ENCODE measurements around the gene MRPL55.

Gene MRPL55

DNA sequence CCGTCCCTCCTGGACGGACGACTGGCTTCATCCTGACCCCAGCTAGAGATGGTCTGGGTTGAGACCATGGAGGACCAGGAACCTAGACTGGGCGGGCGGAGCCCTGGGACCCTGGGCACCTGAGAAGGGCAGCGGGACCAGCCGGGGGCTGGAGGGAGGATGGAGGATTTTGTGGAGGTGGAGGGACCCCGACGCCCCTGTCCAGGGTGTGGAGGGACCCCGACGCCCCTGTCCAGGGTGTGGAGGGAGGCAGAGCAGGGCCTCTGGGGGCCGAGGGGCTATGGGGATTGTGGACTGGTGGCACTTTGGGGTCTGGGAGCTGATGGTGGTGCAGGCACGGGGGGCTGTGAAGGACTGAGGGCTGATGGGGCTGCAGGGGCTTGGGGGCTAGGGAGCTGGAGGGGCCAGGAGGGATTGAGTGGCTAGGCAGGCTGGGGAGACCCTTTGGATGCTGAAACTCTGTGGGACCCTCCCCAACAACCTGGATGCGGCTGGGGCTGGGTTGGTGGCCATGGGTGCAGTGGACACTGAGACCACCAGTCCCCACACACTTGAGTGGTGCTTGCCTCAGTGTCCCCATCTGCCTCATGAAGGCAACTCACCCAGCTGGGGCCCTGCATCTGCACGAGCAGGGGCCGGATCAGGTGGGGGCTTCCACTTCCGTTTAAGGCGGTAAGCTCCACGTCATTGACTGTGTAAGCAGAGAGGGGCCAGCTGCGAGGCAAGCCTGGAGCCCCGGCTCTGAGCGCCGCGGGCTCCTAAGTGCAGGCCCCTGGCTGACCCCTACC, 48.0 kb upstream of the MRPL55 start:
- H3K4me3 ChIP-seq (replicated peaks; ENCODE audit: insufficient read depth, low read length): no peak overlapping the region
- no peak overlapping the region for H3K27ac ChIP-seq (replicated peaks)
- no peaks in the 10 kb centered on the region for H3K27me3 ChIP-seq (ENCODE audit: insufficient read depth, poor library complexity, severe bottlenecking)
- TF ChIP-seq, protein P1, sequence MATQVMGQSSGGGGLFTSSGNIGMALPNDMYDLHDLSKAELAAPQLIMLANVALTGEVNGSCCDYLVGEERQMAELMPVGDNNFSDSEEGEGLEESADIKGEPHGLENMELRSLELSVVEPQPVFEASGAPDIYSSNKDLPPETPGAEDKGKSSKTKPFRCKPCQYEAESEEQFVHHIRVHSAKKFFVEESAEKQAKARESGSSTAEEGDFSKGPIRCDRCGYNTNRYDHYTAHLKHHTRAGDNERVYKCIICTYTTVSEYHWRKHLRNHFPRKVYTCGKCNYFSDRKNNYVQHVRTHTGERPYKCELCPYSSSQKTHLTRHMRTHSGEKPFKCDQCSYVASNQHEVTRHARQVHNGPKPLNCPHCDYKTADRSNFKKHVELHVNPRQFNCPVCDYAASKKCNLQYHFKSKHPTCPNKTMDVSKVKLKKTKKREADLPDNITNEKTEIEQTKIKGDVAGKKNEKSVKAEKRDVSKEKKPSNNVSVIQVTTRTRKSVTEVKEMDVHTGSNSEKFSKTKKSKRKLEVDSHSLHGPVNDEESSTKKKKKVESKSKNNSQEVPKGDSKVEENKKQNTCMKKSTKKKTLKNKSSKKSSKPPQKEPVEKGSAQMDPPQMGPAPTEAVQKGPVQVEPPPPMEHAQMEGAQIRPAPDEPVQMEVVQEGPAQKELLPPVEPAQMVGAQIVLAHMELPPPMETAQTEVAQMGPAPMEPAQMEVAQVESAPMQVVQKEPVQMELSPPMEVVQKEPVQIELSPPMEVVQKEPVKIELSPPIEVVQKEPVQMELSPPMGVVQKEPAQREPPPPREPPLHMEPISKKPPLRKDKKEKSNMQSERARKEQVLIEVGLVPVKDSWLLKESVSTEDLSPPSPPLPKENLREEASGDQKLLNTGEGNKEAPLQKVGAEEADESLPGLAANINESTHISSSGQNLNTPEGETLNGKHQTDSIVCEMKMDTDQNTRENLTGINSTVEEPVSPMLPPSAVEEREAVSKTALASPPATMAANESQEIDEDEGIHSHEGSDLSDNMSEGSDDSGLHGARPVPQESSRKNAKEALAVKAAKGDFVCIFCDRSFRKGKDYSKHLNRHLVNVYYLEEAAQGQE (IDR thresholded peaks at IDR 0.05; ENCODE audit: insufficient replicate concordance, low read depth): no peak
- TF ChIP-seq POLR2AphosphoS5 (IDR thresholded peaks at IDR 0.05; ENCODE audit: low read depth): no peak
- no peak for TF ChIP-seq SPI1 (IDR thresholded peaks at IDR 0.05; ENCODE audit: borderline replicate concordance, low read depth)
- TF ChIP-seq, protein P2, sequence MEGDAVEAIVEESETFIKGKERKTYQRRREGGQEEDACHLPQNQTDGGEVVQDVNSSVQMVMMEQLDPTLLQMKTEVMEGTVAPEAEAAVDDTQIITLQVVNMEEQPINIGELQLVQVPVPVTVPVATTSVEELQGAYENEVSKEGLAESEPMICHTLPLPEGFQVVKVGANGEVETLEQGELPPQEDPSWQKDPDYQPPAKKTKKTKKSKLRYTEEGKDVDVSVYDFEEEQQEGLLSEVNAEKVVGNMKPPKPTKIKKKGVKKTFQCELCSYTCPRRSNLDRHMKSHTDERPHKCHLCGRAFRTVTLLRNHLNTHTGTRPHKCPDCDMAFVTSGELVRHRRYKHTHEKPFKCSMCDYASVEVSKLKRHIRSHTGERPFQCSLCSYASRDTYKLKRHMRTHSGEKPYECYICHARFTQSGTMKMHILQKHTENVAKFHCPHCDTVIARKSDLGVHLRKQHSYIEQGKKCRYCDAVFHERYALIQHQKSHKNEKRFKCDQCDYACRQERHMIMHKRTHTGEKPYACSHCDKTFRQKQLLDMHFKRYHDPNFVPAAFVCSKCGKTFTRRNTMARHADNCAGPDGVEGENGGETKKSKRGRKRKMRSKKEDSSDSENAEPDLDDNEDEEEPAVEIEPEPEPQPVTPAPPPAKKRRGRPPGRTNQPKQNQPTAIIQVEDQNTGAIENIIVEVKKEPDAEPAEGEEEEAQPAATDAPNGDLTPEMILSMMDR (IDR thresholded peaks at IDR 0.05; ENCODE audit: insufficient read depth, low read length): no peak
- TF ChIP-seq GABPA (IDR thresholded peaks at IDR 0.05; ENCODE audit: low read depth): no peak
- no peak for DNase-seq (ENCODE audit: low read depth in 1 of 2, low spot score in 1 of 2)

DNA sequence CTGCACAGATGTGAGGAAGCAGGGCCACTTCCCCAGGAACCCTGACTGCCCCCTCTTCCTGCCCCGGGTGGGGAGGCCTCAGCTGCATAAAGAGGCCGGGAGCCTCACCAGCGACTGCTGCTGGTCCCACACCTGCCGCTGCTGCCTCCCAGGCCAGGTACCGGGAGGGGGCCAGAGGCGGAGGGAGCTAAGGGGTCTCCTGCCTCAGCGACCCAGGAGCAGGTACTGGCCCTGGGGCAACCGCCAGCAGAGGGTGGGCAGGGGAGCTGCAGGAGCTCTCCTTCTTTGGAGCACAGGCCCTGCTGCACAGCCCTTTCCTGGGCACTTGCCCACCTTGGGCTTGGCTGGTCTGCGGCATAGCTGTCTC, 47.4 kb upstream of the MRPL55 start:
- no peak for DNase-seq (ENCODE audit: low read depth in 1 of 2, low spot score in 1 of 2)
- no peak overlapping the region for H3K27ac ChIP-seq (replicated peaks)

DNA sequence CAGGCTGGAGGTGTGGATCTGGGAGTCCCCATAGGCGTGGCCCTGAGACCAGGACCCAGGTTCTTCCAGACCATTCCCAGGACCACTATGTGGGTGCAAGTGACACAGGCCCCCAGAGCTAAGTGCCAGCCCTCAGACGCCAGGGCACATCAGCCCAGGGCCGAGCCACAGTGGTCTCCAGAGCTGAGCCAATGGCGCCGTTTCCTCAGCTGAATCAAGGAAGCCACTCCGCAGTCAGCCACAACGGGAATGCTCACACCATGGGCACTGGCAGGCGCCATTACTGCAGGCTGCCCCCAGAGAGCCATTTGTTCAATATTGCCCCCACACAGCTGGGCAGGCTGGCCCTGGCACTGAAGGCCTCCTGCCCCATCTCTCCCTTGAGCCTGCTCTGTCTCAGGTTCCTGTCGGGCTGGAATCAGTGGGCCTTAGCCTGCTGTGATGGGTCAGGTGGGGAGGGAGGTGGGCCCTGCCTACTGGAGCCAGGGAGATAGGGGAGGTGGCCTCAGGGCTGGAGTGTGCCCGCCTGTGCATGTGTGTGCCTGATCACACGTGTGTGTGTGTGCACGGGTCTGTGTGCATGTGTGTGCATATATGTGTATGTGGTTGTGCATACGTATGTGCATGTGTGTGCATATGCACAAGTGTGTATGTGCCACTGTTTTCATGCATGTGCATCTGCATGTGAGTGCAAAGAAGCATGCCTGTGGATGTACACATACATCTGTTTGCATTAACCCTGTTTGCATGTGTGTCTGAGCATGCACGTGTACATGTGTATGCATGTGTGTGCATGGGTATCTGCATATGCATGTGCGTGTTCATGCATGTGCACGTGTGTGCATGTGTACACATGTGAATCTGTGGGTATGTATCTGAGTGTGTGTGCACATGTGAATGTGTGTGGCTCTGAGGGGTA, 46.8 kb upstream of the MRPL55 start:
- no peak for DNase-seq (ENCODE audit: low read depth in 1 of 2, low spot score in 1 of 2)
- TF ChIP-seq, protein P1 (IDR thresholded peaks at IDR 0.05; ENCODE audit: insufficient replicate concordance, low read depth): no peak
- TF ChIP-seq, protein P2 (IDR thresholded peaks at IDR 0.05; ENCODE audit: insufficient read depth, low read length): no peak
- TF ChIP-seq POLR2AphosphoS5 (IDR thresholded peaks at IDR 0.05; ENCODE audit: low read depth): no peak
- TF ChIP-seq SPI1 (IDR thresholded peaks at IDR 0.05; ENCODE audit: borderline replicate concordance, low read depth): no peak
- no peak for TF ChIP-seq GABPA (IDR thresholded peaks at IDR 0.05; ENCODE audit: low read depth)
- Histone ChIP-seq H3K27ac (replicated peaks) (no peak overlapping the region), H3K27me3 (ENCODE audit: insufficient read depth, poor library complexity, severe bottlenecking) (no peaks in the 10 kb centered on the region), H3K4me3 (replicated peaks; ENCODE audit: insufficient read depth, low read length) (no peak overlapping the region)

More for the DNA sequence above, 47.4 kb upstream of the MRPL55 start:
- no peaks in the 10 kb centered on the region for H3K27me3 ChIP-seq (ENCODE audit: insufficient read depth, poor library complexity, severe bottlenecking)
- H3K4me3 ChIP-seq (replicated peaks; ENCODE audit: insufficient read depth, low read length): no peak overlapping the region
- no peak for TF ChIP-seq GABPA (IDR thresholded peaks at IDR 0.05; ENCODE audit: low read depth)
- TF ChIP-seq, protein P2 (IDR thresholded peaks at IDR 0.05; ENCODE audit: insufficient read depth, low read length): no peak
- no peak for TF ChIP-seq SPI1 (IDR thresholded peaks at IDR 0.05; ENCODE audit: borderline replicate concordance, low read depth)
- TF ChIP-seq, protein P1 (IDR thresholded peaks at IDR 0.05; ENCODE audit: insufficient replicate concordance, low read depth): no peak
- no peak for TF ChIP-seq POLR2AphosphoS5 (IDR thresholded peaks at IDR 0.05; ENCODE audit: low read depth)
